Embryonic facial prominence (tissue), 1 donor: ENCODE measurements around the gene CASP6.
"Not testable (repeated sequence)": the region's sequence is repeated elsewhere in the genome, so short reads cannot be mapped to it uniquely, and the experiment has no call there.

Source experiments
- DNase-seq: peaks from one replicate; pipeline ENCODE4 v3.0.0-alpha.2; 2016; ENCODE audit errors: extremely low spot score

The CASP6 gene

DNA sequence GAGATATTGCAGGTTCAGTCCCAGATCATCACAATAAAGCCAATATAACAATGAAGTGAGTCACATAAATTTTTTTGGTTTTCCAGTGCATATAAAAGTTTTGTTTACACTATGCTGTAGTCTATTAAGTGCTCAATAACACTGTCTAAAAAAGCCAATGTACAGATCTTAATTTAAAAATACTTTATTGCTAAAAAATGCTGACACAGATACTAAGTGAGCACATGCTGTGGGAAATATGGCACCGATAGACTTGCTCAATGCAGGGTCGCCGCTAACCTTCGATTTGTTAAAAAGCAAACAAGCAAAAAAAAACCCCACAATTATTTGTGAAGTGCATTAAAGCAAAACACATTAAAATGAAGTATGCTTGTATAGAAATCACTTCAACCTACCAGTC lies 16.4 kb upstream of the CASP6 start:
- no peak for DNase-seq

DNA sequence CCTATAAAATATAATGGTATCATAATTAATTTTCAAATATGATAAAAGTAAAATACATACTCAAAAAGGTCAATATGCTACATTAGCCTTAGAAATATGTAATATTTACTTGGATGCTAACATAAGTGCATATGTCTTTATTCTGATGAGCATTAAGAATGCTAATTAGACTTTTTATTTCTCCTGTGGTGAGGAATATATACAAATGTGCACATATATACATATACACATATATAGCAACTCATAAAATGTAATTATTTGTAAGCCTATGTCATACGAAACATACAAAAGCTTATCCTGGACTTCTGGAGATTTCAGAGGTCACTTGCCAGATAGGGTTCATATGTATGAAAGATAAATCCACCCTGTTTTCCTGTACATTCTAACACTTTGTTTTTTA lies 15.5 kb upstream of the CASP6 start:
- no peak for DNase-seq

GRCh38 chr4:109713500-109713899 lies 10.3 kb upstream of the CASP6 start:
- no peak for DNase-seq

DNA sequence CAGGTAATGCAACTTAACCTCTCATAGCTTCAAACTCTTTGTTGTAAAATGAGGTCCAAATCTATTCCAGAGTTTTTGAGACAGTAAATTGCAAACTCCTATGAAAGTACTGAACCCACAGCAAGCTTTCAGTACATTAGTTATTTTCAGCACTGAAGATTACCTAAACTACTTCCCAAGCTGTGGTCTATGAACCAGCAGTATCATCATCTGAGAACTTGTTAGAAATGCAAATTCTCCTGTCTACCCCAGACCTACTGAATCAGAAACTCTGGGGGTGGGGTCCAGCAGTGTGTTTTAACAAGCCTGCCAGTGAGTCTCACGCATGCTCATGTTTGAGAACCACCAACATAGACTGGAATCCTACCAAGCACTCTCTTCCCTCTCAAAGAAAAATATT lies 5.7 kb upstream of the CASP6 start:
- DNase-seq, result no peak

GRCh38 chr4:109708435-109708834 lies 5.2 kb upstream of the CASP6 start:
- DNase-seq, result no peak

DNA sequence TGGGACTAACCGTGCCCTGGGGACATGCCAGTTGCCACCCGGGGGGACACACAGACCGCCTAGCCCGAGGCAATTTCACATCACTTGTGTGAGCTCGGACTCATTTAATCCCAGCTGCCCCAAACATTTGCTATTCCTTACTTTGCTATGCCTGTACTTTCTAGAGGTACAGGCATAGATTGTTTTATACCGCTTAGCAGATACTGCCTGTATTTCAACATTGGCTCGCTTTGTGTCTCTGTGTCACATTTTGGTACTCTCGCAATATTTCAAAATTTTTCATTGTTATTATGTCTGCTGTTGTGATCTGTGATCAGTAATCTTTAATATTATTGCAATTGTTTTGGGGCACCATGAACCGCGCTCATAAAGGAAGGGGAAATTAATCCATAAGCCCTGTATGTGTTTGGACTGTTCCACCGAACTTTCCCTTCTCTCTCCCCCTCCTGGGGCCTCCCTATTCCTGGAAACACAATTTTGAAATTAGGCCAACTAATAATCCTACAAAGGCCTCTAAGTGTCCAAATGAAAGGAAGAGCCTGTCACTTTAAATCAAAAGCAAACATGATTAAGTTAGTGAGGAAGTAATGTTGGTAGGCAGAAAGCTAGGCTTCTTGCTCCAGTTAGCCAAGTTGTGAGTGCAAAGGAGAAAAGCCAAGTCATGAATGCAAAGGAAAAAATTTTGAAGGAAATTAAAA lies 568 bp upstream of the CASP6 start:
- no peak for DNase-seq

- no peak for DNase-seq
These were observed 1.5 kb downstream of the CASP6 start for GRCh38 chr4:109701566-109702410.

- DNase-seq, result no peak
These were observed 3.6 kb downstream of the CASP6 start for GRCh38 chr4:109699553-109700225.

GRCh38 chr4:109698656-109699055 lies 4.6 kb downstream of the CASP6 start:
- DNase-seq, result no peak

GRCh38 chr4:109691411-109691920 lies 11.8 kb downstream of the CASP6 start:
- no peak for DNase-seq

GRCh38 chr4:109690690-109691410 lies 12.4 kb downstream of the CASP6 start:
- no peak for DNase-seq

GRCh38 chr4:109684727-109685126 lies 18.5 kb downstream of the CASP6 start:
- no peak for DNase-seq

DNA sequence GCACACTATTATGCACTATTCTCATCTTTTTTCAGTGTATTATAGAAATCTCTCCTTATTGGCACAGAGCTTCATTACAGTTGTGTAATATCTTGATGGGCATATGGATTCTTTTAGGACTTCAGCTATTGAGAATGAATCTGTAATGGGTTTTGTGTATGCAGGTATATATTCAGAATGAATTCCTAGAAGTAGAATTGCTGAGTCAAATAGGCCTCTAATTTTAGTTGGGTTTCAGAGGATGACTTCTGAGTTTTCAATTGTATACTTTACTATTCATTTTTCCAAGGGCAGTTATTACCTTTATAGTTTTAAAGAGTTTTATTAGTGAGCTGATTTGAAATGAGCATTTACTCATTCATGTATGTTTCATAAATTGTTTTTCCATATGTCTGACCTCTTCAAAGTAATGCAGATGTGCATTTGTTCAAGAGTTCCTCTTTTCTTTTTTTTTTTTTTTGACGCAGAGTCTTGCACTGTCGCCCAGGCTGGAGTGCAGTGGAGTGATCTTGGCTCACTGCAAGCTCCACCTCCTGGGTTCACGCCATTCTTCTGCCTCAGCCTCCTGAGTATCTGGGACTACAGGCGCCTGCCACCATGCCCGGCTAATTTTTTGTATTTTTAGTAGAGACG lies 19.5 kb downstream of the CASP6 start:
- no peak for DNase-seq

GRCh38 chr4:109682875-109683274 lies 20.4 kb downstream of the CASP6 start:
- DNase-seq, result no peak

DNA sequence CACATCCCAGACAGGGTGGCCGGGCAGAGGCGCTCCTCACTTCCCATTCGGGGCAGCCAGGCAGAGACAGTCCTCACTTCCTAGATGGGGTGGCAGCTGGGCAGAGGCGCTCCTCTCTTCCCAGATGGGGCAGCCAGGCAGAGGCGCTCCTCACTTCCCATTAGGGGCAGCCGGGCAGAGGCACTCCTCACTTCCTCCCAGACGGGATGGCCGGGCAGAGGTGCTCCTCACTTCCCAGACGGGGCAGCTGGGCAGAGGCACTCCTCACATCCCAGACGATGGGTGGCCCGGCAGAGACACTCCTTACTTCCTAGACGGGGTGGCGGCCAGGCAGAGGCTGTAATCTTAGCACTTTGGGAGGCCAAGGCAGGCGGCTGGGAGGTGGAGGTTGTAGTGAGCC lies 24.3 kb downstream of the CASP6 start:
- DNase-seq, result not testable (repeated sequence)

GRCh38 chr4:109678472-109678871 lies 24.8 kb downstream of the CASP6 start:
- DNase-seq, result not testable (repeated sequence)

DNA sequence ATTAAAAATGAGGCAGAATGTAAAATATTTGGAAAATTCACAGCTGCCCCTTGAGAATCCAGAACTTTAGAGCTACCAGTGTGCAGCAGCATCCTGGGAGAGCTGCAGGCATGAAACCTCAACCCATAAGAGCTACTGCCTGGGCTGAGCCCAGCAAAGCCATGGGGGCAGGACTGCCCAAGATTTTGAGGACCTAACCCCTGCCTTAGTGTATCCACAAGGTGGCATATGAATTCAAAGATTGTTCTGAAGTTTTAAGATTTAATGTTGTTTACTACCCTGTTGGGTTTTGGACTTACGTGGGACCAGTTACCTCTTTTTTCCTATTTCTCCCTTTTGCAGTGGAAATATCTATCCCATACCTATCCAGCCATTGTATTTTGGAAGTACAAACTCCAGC lies 26.4 kb downstream of the CASP6 start:
- DNase-seq, result no peak

- DNase-seq, result no peak
These were observed 27.4 kb downstream of the CASP6 start for GRCh38 chr4:109675843-109676242.

DNA sequence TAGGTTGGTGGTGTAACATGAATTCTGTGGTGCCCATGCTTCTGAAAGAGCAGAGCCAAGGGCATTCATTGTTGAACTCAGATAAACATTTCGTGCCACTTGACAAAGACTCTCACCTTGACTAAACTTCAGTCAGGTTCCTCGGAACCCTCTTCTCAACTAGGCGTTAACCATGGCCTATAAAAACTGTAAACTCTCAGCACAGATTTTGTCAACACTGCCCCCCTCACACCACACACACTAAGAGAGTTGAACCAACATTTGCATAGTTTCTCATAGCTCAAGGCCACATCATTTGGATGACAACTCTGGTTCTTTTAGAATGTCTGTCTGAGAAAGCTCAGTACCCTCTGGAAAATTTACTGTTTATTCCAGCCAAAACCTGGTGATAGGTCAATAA lies 28.1 kb downstream of the CASP6 start:
- DNase-seq, result no peak

DNA sequence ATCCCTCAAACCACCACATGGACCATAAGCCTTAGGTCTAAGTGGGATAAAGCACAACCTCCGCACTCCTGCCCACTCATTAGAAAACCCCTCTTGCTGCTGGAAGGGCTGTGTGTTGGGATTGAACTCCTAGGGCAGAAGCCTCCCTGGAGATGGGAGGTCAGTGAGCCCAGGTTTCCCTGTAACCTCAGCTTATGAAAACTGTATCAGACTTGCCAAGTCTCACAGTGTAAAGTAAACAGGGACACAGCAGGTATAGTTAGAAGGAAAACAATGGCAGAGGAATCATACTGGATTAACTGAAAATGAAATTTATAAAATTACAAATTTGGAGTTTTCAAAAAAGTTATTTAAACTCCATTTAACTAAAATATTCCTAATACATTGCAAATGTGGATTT lies 29.9 kb downstream of the CASP6 start:
- no peak for DNase-seq

DNA sequence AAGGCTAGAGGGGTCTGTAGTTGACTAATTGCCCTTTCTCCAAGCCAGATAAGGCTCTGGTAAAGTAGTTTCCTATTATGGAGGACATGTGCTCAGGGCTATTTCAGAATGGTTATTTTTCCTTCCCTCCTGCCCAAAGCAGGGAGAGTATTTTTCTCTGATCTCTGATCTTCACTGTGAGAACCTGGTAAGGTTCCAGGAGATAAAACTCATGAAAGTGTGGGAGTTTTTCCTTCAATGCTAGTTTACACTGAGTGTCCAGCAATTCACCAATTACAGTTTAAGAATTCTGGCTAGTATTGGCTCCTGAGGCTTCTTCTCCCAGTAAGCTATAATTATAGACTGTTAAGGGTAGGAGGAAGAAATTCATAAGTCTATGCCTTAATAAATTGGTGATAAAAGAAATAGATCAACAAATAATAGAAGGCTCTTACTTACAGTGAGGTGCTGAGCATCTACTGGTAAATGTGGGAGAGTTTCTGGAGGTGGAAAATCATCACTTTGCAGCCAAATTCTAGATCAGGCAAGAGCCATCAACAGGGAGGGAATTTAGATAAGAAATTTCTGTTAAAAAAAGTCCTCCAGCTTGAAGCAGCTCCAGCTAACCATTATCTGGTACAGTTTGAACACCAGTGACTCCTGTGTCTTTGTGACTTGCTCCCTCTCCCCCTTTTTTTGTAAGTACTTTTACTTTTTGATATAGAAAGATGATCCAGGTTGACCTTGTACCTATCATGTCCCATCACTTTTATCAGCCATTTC lies 30.9 kb downstream of the CASP6 start:
- DNase-seq, result no peak
